HEK293 (cell line): Measurements from ENCODE around the gene TIMM10B.
A peak's percentile ranks its signal among the peaks of the same experiment; 100 is the strongest.

Source experiments
- CTCF ChIA-PET: fragments of 350-600 bp; formaldehyde crosslinking; extraction: SDS; loops from one replicate; lab custom pipeline; 2021; ENCODE audit warnings: antibody characterized with exemption; lab: Yijun Ruan, JAX
- POLR2A ChIA-PET: fragments of 300-600 bp; formaldehyde crosslinking; extraction: SDS; loops from one replicate; lab custom pipeline; 2020; ENCODE audit warnings: antibody characterized with exemption, inconsistent platforms; lab: Yijun Ruan, JAX
- H3K27ac ChIP-seq: fragments of 200-500 bp; sonication (Bioruptor generic); 2 replicates; pipeline ENCODE4 v1.5.1; 2014; ENCODE audit warnings: low read depth, low read length, control low read depth, inconsistent platforms; ENCODE audit errors: extremely low read depth
- H3K36me3 ChIP-seq, 2 experiments: fragments of 200-500 bp in 1 of 2; sonication (Bioruptor generic) in 1 of 2; 1 replicate in 1 of 2; 2 replicates in 1 of 2; pipeline ENCODE4 v1.5.1; 2014 to 2017; ENCODE audit warnings: inconsistent platforms in 2 of 2, low read length in 2 of 2; ENCODE audit not compliant: control insufficient read depth in 2 of 2, insufficient read depth in 1 of 2
- H3K4me1 ChIP-seq: fragments of 200-500 bp; sonication (Bioruptor generic); 2 replicates; pipeline ENCODE4 v1.5.1; 2014; ENCODE audit warnings: mild to moderate bottlenecking, low read length, inconsistent platforms; ENCODE audit not compliant: control insufficient read depth, insufficient read depth
- H3K4me3 ChIP-seq: 2 replicates; pipeline ENCODE4 v1.5.1; 2011; ENCODE audit warnings: low read depth, mild to moderate bottlenecking, control low read depth, low read length, moderate library complexity
- H3K9me3 ChIP-seq: fragments of 200-500 bp; sonication (Bioruptor generic); 2 replicates; pipeline ENCODE4 v1.5.1; 2014; ENCODE audit warnings: low read depth, low read length, inconsistent platforms; ENCODE audit not compliant: control insufficient read depth, insufficient read depth
- GLIS2 ChIP-seq: fragments of 450-650 bp; formaldehyde crosslinking; IDR thresholded peaks from 2 replicates; pipeline ENCODE4 v1.5.1; 2016; ENCODE audit warnings: missing biosample characterization, missing genetic modification characterization
- PRDM4 ChIP-seq: fragments of 450-650 bp; formaldehyde crosslinking; IDR thresholded peaks from 2 replicates; pipeline ENCODE4 v1.5.1; 2017; ENCODE audit warnings: missing biosample characterization, missing genetic modification characterization
- ZBTB10 ChIP-seq: fragments of 450-650 bp; formaldehyde crosslinking; IDR thresholded peaks from 2 replicates; pipeline ENCODE4 v1.5.1; 2016; ENCODE audit warnings: missing biosample characterization, missing genetic modification characterization
- ZBTB11 ChIP-seq: fragments of 450-650 bp; formaldehyde crosslinking; conservative IDR thresholded peaks from 2 replicates; pipeline ENCODE4 v1.5.1; 2016; ENCODE audit warnings: low read depth, missing biosample characterization, missing genetic modification characterization
- ZBTB8A ChIP-seq: fragments of 450-650 bp; formaldehyde crosslinking; IDR thresholded peaks from 2 replicates; pipeline ENCODE4 v1.5.1; 2016; ENCODE audit warnings: missing biosample characterization, missing genetic modification characterization
- ZNF138 ChIP-seq: fragments of 450-650 bp; formaldehyde crosslinking; IDR thresholded peaks from 2 replicates; pipeline ENCODE4 v1.5.1; 2016; ENCODE audit warnings: missing biosample characterization, missing genetic modification characterization, borderline replicate concordance
- ZNF19 ChIP-seq: fragments of 450-650 bp; formaldehyde crosslinking; IDR thresholded peaks from 2 replicates; pipeline ENCODE4; 2016; ENCODE audit warnings: missing biosample characterization, missing genetic modification characterization, low read depth
- TF ChIP-seq, protein P1 (sequence below): fragments of 450-650 bp; formaldehyde crosslinking; optimal IDR thresholded peaks from 2 replicates; pipeline ENCODE3; 2016; ENCODE audit warnings: missing biosample characterization, mild to moderate bottlenecking, missing genetic modification characterization

TIMM10B gene

DNA sequence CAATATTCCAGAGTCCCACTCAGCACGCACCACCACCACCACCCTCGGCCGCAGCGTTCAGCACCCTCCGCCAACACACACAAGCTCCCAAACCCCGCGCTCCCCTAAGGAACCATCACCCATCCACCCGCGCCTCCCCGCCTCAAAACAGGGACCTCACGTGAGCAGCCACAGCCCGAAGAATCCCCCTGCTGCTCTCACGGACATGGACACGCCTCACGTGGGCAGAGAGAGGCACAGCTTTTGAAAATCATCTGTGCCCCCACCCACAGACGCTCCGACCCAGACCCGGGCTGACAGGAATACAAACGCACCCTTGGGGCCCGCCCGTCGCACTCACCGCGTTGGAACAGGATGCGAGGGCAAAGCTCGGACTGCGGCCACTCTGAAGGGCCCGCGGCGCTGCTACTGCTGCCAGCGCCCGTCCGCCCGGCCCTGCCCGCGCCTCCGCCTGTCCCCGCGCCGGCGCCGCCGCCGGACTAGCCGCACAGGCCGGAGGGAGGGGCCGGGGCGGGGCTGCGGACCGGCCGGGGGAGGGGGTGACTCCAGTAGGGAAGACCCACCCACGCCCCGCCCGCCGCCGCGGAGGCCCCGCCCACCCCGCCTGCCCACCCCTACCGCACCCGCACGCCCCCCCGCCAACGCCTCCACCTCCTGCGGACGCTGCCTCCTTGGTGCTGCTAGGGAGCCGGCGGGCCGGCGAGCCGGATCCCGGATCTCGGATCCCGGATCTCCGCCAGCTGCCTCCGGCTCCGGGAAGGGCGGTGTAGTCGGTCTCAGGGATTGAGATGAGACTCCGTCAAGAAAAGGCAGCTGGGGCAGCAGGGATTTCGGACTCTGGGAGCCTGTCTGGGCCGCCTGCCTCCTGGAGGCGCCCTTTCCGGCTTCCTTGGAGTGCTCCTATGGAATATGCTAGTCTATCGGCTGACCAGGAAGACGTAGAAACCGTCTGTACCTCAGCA, 7.6 kb upstream of the TIMM10B start, which contains the start of gene TRIM3 (continued):
- TF ChIP-seq GLIS2 (peak; percentile 80), ZNF19 (tag by site-specific recombination) (no peak), ZBTB10 (tag by site-specific recombination) (no peak), ZBTB11 (tag by site-specific recombination) (0 out of 2 replicates have a peak, but pooled peaks have one; percentile 18), ZBTB8A (tag by site-specific recombination) (0 out of 2 replicates have a peak, but pooled peaks have one; percentile 19), PRDM4 (tag by site-specific recombination) (peak; percentile 37; the same call in 1 of the 2 replicates)
- TF ChIP-seq, protein P1, sequence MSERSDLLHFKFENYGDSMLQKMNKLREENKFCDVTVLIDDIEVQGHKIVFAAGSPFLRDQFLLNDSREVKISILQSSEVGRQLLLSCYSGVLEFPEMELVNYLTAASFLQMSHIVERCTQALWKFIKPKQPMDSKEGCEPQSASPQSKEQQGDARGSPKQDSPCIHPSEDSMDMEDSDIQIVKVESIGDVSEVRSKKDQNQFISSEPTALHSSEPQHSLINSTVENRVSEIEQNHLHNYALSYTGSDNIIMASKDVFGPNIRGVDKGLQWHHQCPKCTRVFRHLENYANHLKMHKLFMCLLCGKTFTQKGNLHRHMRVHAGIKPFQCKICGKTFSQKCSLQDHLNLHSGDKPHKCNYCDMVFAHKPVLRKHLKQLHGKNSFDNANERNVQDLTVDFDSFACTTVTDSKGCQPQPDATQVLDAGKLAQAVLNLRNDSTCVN (tag by site-specific recombination) = peak; percentile 47
- TF ChIP-seq, all 188 proteins: peak for 20

- peak overlapping the region; percentile 50; the same call in 1 of the 2 replicates for H3K27ac ChIP-seq
- TF ChIP-seq ZBTB11 (tag by site-specific recombination) (0 out of 2 replicates have a peak, but pooled peaks have one; percentile 3), ZNF138 (tag by site-specific recombination) (no peak)
- H3K4me3 ChIP-seq = peak overlapping the region; percentile 51
- ChIA-PET POLR2A (interaction anchor here (0.7 to 2.3 kb wide), 3 partner anchors 11 to 29 kb away, joined by 3 to 9 read pairs (median 4); no protein-coding TSS in a partner anchor), CTCF (interaction anchor here (0.6 to 6.3 kb wide), 5 partner anchors 8 to 96 kb away, joined by 4 to 27 read pairs (median 5); no protein-coding TSS in a partner anchor)
- H3K9me3 ChIP-seq = no peaks in the 10 kb centered on the region
- H3K4me1 ChIP-seq = no peaks in the 10 kb centered on the region
- H3K36me3 ChIP-seq = peaks cover 0 to 34% of the 10 kb centered on the region in 2 experiments; a peak in 1 of 3 replicates
Measured at GRCh38 chr11:6474413-6474792, 6.9 kb upstream of the TIMM10B start.
